K562 (cell line): Measurements from ENCODE around the gene ABT1. TPM values are rescaled to one million over a fixed set of nuclear protein-coding genes. Genes with fewer than 3 reads are reported as not detected.
A peak's percentile ranks its signal among the peaks of the same experiment; 100 is the strongest.

ENCODE experiments used
- ATAC-seq: fragments of 200-7000 bp; cut with Tn5 transposase; 3 replicates; pipeline ENCODE4 v1.9.1; 2020; ENCODE audit warnings: moderate library complexity
- BruUV-seq: library from RNA; stranded (reverse); fragments of 400-500 nt; replicated peaks from 2 replicates; lab custom pipeline; 2021; lab: Mats Ljungman, UMichigan
- CTCF ChIA-PET: fragments of 300-600 bp; formaldehyde crosslinking; extraction: SDS; loops from one replicate; lab custom pipeline; 2021; ENCODE audit warnings: low intra/inter-chr PET ratio; lab: Yijun Ruan, JAX
- POLR2A ChIA-PET: fragments of 300-600, 350-650 bp; sonication (Branson Sonifier 250); formaldehyde crosslinking; extraction: SDS; loops from one replicate; lab custom pipeline; 2021; ENCODE audit warnings: antibody characterized with exemption, inconsistent platforms; lab: Yijun Ruan, JAX
- DNase-seq, 4 experiments: peaks; one replicate each; pipeline versions ENCODE4 v3.0.0 to v3.0.0-alpha.2; 2011 to 2018; ENCODE audit warnings: low spot score in 3 of 4, mixed read lengths in 3 of 4; ENCODE audit errors: extremely low read depth in 1 of 4
- FAIRE-seq: peaks from 2 replicates; lab custom pipeline; 2011; peaks lifted over from hg19 to GRCh38; lab: Jason Lieb, UNC
- H2AFZ ChIP-seq: 2 replicates; pipeline ENCODE4 v1.6.0; 2011; ENCODE audit warnings: low read depth, low read length, control low read depth, inconsistent platforms
- H3K27ac ChIP-seq: fragments of 200-600 bp; 3 replicates; pipeline ENCODE4 v1.8.0; 2011; ENCODE audit warnings: low read depth, mild to moderate bottlenecking, control low read depth, inconsistent platforms, low read length, moderate library complexity, mixed read lengths; ENCODE audit errors: extremely low read depth
- H3K27me3 ChIP-seq, 2 experiments: fragments of 300-600 bp in 1 of 2; 2 replicates in 1 of 2; 3 replicates in 1 of 2; pipeline versions ENCODE4 v1.6.0 to v1.8.0; 2011; ENCODE audit warnings: inconsistent platforms in 2 of 2, low read length in 2 of 2, mild to moderate bottlenecking in 1 of 2, mixed read lengths in 1 of 2, moderate library complexity in 1 of 2; ENCODE audit not compliant: control insufficient read depth in 2 of 2, insufficient read depth in 2 of 2
- H3K36me3 ChIP-seq: fragments of 300-600 bp; 3 replicates; pipeline ENCODE4 v1.8.0; 2011; ENCODE audit warnings: mild to moderate bottlenecking, low read length, inconsistent platforms; ENCODE audit not compliant: control insufficient read depth, insufficient read depth
- H3K4me1 ChIP-seq, 2 experiments: fragments of 200-600 bp in 1 of 2; replicated peaks in 1 of 2; 2 replicates in 1 of 2; 3 replicates in 1 of 2; pipeline versions ENCODE4 v1.5.1 to v1.8.0; 2011; ENCODE audit warnings: inconsistent platforms in 2 of 2, low read length in 2 of 2, mild to moderate bottlenecking in 1 of 2, mixed read lengths in 1 of 2, moderate library complexity in 1 of 2; ENCODE audit not compliant: control insufficient read depth in 2 of 2, insufficient read depth in 2 of 2
- H3K4me2 ChIP-seq: 2 replicates; pipeline ENCODE4 v1.6.1; 2011; ENCODE audit warnings: low read length, control low read depth, inconsistent platforms, mixed read lengths; ENCODE audit not compliant: insufficient read depth
- H3K4me3 ChIP-seq: fragments of 200-600 bp; sonication (generic), shearing (Covaris generic); 2 replicates; pipeline ENCODE4 v1.5.1; 2016; ENCODE audit warnings: control low read depth, inconsistent platforms
- H3K79me2 ChIP-seq: fragments of 200-600 bp; 3 replicates; pipeline ENCODE4 v1.8.0; 2011; ENCODE audit warnings: low read length, inconsistent platforms; ENCODE audit not compliant: control insufficient read depth, insufficient read depth
- H3K9ac ChIP-seq, 2 experiments: 2 replicates each; pipeline versions ENCODE4 v1.6.0 to v1.6.1; 2011; ENCODE audit warnings: low read depth in 2 of 2, low read length in 2 of 2, control low read depth in 1 of 2, inconsistent platforms in 1 of 2, mild to moderate bottlenecking in 1 of 2, mixed read lengths in 1 of 2; ENCODE audit not compliant: insufficient read depth in 1 of 2
- H3K9me1 ChIP-seq: one replicate; pipeline ENCODE4 v1.6.0; 2011; ENCODE audit warnings: inconsistent platforms, mild to moderate bottlenecking, low read length, moderate library complexity; ENCODE audit not compliant: control insufficient read depth, insufficient read depth
- H3K9me3 ChIP-seq: replicated peaks from 2 replicates; pipeline ENCODE4 v1.5.1; 2011; ENCODE audit warnings: low read depth, low read length, inconsistent platforms; ENCODE audit not compliant: control insufficient read depth, insufficient read depth
- H4K20me1 ChIP-seq: replicated peaks from 2 replicates; pipeline ENCODE4 v1.6.1; 2011; ENCODE audit warnings: low read length, inconsistent platforms, mixed read lengths; ENCODE audit not compliant: control insufficient read depth, insufficient read depth
- ZNF316 ChIP-seq: fragments of 450-650 bp; IDR thresholded peaks from 2 replicates; pipeline ENCODE4 v1.6.1; 2016
- ZNF764 ChIP-seq: fragments of 250-450 bp; sonication (Bioruptor Pico); IDR thresholded peaks from 2 replicates; pipeline ENCODE4 v1.4.0; 2020; ENCODE audit warnings: low read depth, mild to moderate bottlenecking, moderate library complexity
- WGBS: fragments of 100-300 bp; shearing (Covaris generic); methylation state at CpG from one replicate; pipeline ENCODE4 v1.1.6; 2016; ENCODE audit warnings: low coverage, mixed read lengths; ENCODE audit not compliant: insufficient coverage; ENCODE audit errors: missing lambda C conversion rate; 5-methylcytosine and 5-hydroxymethylcytosine counted together
- in situ Hi-C: fragments of 300-500 bp; cut with MboI; formaldehyde crosslinking; loops from 4 replicates; pipeline ENCODE4 v1.15.0; 2018; ENCODE audit warnings: inconsistent platforms, mixed read lengths
- intact Hi-C: fragments of 100-400 bp; cut with micrococcal nuclease; formaldehyde crosslinking; loops from 2 replicates; pipeline ENCODE4 v1.14.2; 2022
- polyA plus RNA-seq, 8 experiments: library from polyadenylated mRNA; depleted of rRNA in 4 of 8; stranded (reverse) in 5 of 8; unstranded in 3 of 8; fragments of >200 nt; fragmentation: Nextera tagmentation in 2 of 8; fragmentation: Illumina TruSeq in 1 of 8; extraction: Ambion mirVana in 2 of 8; extraction: Trizol in 1 of 8; gene quantifications; 2 replicates each; pipeline versions ENCODE4 v1.2.1 to v1.2.3, GENCODE V29; 2011 to 2014; ENCODE audit warnings: inconsistent platforms in 1 of 8, missing spikeins in 1 of 8
- total RNA-seq, 7 experiments: library from RNA; depleted of rRNA in 6 of 7; stranded (reverse); fragments of >200 nt in 6 of 7; fragmentation: Illumina TruSeq in 2 of 7; extraction: Trizol in 2 of 7; gene quantifications; 2 replicates each; pipeline versions ENCODE4 v1.2.1 to v1.2.3, GENCODE V29; 2011 to 2021; ENCODE audit warnings: low replicate concordance in 1 of 7
- TF ChIP-seq, protein P1 (sequence below): sonication (generic); formaldehyde crosslinking; IDR thresholded peaks from 2 replicates; pipeline ENCODE4 v1.4.0; 2020; ENCODE audit warnings: mild to moderate bottlenecking, missing genetic modification reagents

The ABT1 gene
- total and polyA plus RNA-seq, 9 of the 15 experiments (the other 6 are each of a cell fraction or from before 2014, with no cell fraction given) = 8.8 to 52.7 (median 40.7) TPM

DNA sequence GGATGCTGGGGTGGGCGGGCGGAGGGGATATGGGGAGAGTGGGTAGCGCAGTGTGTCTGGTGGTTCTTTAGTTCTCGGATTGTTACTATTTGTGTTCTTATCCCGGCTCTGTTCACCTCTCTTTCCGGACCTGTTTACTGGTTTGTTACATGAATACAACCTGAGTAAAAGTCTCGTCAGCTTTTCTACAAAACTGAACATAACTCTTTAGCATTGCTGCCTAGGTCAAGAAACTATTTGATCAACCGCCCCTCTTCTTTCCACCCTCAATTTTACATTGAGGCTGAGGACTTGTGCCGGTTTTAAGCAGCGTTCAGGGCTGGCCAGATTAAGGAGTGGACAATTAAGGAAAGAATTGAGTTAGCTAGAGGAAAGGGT lies 625 bp downstream of the ABT1 start:
- H3K9me3 ChIP-seq = no peaks in the 10 kb centered on the region
- TF ChIP-seq ZNF316 = peak; percentile 50
- TF ChIP-seq ZNF764 (CRISPR knock-in tag) = no peak
- TF ChIP-seq, protein P1, sequence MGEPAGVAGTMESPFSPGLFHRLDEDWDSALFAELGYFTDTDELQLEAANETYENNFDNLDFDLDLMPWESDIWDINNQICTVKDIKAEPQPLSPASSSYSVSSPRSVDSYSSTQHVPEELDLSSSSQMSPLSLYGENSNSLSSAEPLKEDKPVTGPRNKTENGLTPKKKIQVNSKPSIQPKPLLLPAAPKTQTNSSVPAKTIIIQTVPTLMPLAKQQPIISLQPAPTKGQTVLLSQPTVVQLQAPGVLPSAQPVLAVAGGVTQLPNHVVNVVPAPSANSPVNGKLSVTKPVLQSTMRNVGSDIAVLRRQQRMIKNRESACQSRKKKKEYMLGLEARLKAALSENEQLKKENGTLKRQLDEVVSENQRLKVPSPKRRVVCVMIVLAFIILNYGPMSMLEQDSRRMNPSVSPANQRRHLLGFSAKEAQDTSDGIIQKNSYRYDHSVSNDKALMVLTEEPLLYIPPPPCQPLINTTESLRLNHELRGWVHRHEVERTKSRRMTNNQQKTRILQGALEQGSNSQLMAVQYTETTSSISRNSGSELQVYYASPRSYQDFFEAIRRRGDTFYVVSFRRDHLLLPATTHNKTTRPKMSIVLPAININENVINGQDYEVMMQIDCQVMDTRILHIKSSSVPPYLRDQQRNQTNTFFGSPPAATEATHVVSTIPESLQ (CRISPR knock-in tag) = 0 out of 2 replicates have a peak, but pooled peaks have one; percentile 0
- no peak for FAIRE-seq
- H3K4me3 ChIP-seq = peak overlapping the region; percentile 91
- H4K20me1 ChIP-seq = no peaks in the 10 kb centered on the region
- H3K27me3 ChIP-seq = no peaks in the 10 kb centered on the region
- DNase-seq = no peak
- ATAC-seq = no peak
- peaks cover 22% of the 10 kb centered on the region for H3K79me2 ChIP-seq
- in situ Hi-C loops (loop anchor here (10.0 kb wide), 1 partner anchor 533 kb away; no protein-coding TSS in a partner anchor), intact Hi-C loops (loop anchor here (5.0 kb wide), 1 partner anchor 530 kb away; no protein-coding TSS in a partner anchor)
- no TSS peak for BruUV-seq
- peaks cover 14 to 19% of the 10 kb centered on the region in 2 experiments; a peak in 4 of 5 replicates for H3K4me1 ChIP-seq
- peak overlapping the region; percentile 88 for H3K27ac ChIP-seq
- peaks cover 27% of the 10 kb centered on the region for H3K36me3 ChIP-seq
- peak overlapping the region; percentile 93; the same call in 1 of the 2 replicates for H2AFZ ChIP-seq
- 0% methylated on average over 10 of the region's 10 CpGs for WGBS
- peak overlapping the region; percentile 99 for H3K4me2 ChIP-seq
- no peaks in the 10 kb centered on the region for H3K9me1 ChIP-seq
- CTCF ChIA-PET = interaction anchor here (3.6 kb wide), 1 partner anchor 423 kb away, joined by 22 read pairs; no protein-coding TSS in a partner anchor
- H3K9ac ChIP-seq = peak overlapping the region; percentile 94 to 100
- POLR2A ChIA-PET = interaction anchor here (0.7 kb wide), 1 partner anchor 1296 kb away, joined by 3 read pairs; a partner anchor contains a TSS
